K562 (cell line): Measurements from ENCODE around the gene ADAM15. TPM values are rescaled to one million over a fixed set of nuclear protein-coding genes. Genes with fewer than 3 reads are reported as not detected.

Experiments
- BRF2 ChIP-seq: IDR thresholded peaks from 3 replicates; pipeline ENCODE4 v1.6.1; 2011; ENCODE audit warnings: borderline replicate concordance, mild to moderate bottlenecking; ENCODE audit not compliant: insufficient read length, insufficient read depth
- CBFA2T3 ChIP-seq: fragments of 450-650 bp; IDR thresholded peaks from 2 replicates; pipeline ENCODE4 v1.6.1; 2017
- CC2D1A ChIP-seq: fragments of 450-650 bp; IDR thresholded peaks from 2 replicates; pipeline ENCODE4 v1.6.1; 2017; ENCODE audit warnings: mild to moderate bottlenecking
- CLOCK ChIP-seq: fragments of 250-450 bp; sonication (Bioruptor Pico); IDR thresholded peaks from 2 replicates; pipeline ENCODE4 v1.4.0; 2020; ENCODE audit warnings: mild to moderate bottlenecking, moderate library complexity, borderline replicate concordance
- E2F4 ChIP-seq: sonication (generic); formaldehyde crosslinking; IDR thresholded peaks from 2 replicates; pipeline ENCODE4 v1.8.0; 2022; ENCODE audit warnings: mild to moderate bottlenecking, low read depth, missing genetic modification reagents
- ELK1 ChIP-seq: sonication (generic); formaldehyde crosslinking; IDR thresholded peaks from 2 replicates; pipeline ENCODE4 v1.8.1; 2022; ENCODE audit warnings: missing genetic modification reagents
- HOMEZ ChIP-seq: fragments of 250-450 bp; sonication (Bioruptor Pico); IDR thresholded peaks from 2 replicates; pipeline ENCODE4 v1.4.0; 2020; ENCODE audit warnings: mild to moderate bottlenecking, moderate library complexity
- IRF9 ChIP-seq: fragments of 450-650 bp; IDR thresholded peaks from 2 replicates; pipeline ENCODE4 v1.6.1; 2016; ENCODE audit warnings: missing biosample characterization, missing genetic modification characterization
- JUNB ChIP-seq: fragments of 450-650 bp; formaldehyde crosslinking; conservative IDR thresholded peaks from 2 replicates; pipeline ENCODE4 v1.4.0; 2020; ENCODE audit warnings: mild to moderate bottlenecking
- KDM5B ChIP-seq: fragments of 200-600 bp; sonication (generic); IDR thresholded peaks from 2 replicates; pipeline ENCODE4 v1.6.1; 2012; ENCODE audit warnings: low read depth, mild to moderate bottlenecking, moderate library complexity, low read length, control low read depth, inconsistent platforms; ENCODE audit not compliant: insufficient replicate concordance
- LEF1 ChIP-seq: fragments of 450-650 bp; IDR thresholded peaks from 2 replicates; pipeline ENCODE4 v1.6.1; 2016; ENCODE audit warnings: mild to moderate bottlenecking
- NFE2 ChIP-seq: IDR thresholded peaks from 2 replicates; pipeline ENCODE4 v1.6.1; 2014; ENCODE audit warnings: antibody characterized with exemption, low read depth
- POLR2G ChIP-seq: fragments of 200-400 bp; formaldehyde crosslinking; IDR thresholded peaks from 2 replicates; pipeline ENCODE4 v1.6.1; 2017; ENCODE audit warnings: low read depth, mild to moderate bottlenecking, antibody characterized with exemption, low read length, moderate library complexity
- PURB ChIP-seq: sonication (generic); formaldehyde crosslinking; IDR thresholded peaks from 2 replicates; pipeline ENCODE4 v1.9.0; 2021; ENCODE audit warnings: low read depth, mild to moderate bottlenecking, missing genetic modification reagents
- SMAD1 ChIP-seq: fragments of 150-350 bp; IDR thresholded peaks from 2 replicates; pipeline ENCODE4 v1.6.1; 2014; ENCODE audit warnings: low read length, low read depth; ENCODE audit not compliant: partially characterized antibody
- SREBF2 ChIP-seq: sonication (generic); formaldehyde crosslinking; IDR thresholded peaks from 2 replicates; pipeline ENCODE4 v1.4.0; 2020; ENCODE audit warnings: mild to moderate bottlenecking, missing genetic modification reagents
- SUPT5H ChIP-seq: fragments of 450-650 bp; IDR thresholded peaks from 2 replicates; pipeline ENCODE4 v1.6.1; 2016
- ZBTB1 ChIP-seq: sonication (generic); formaldehyde crosslinking; IDR thresholded peaks from 2 replicates; pipeline ENCODE4 v1.8.1; 2023; ENCODE audit warnings: missing genetic modification reagents, low read depth, mild to moderate bottlenecking, borderline replicate concordance
- ZNF311 ChIP-seq: fragments of 250-450 bp; sonication (Bioruptor Pico); IDR thresholded peaks from 2 replicates; pipeline ENCODE4 v1.4.0; 2020; ENCODE audit warnings: mild to moderate bottlenecking, moderate library complexity
- ZNF57 ChIP-seq: fragments of 450-650 bp; formaldehyde crosslinking; IDR thresholded peaks from 2 replicates; pipeline ENCODE4 v1.4.0; 2020; ENCODE audit warnings: mild to moderate bottlenecking, moderate library complexity
- polyA plus RNA-seq, 8 experiments: library from polyadenylated mRNA; depleted of rRNA in 4 of 8; stranded (reverse) in 5 of 8; unstranded in 3 of 8; fragments of >200 nt; fragmentation: Nextera tagmentation in 2 of 8; fragmentation: Illumina TruSeq in 1 of 8; extraction: Ambion mirVana in 2 of 8; extraction: Trizol in 1 of 8; gene quantifications; 2 replicates each; pipeline versions ENCODE4 v1.2.1 to v1.2.3, GENCODE V29; 2011 to 2014; ENCODE audit warnings: inconsistent platforms in 1 of 8, missing spikeins in 1 of 8
- total RNA-seq, 7 experiments: library from RNA; depleted of rRNA in 6 of 7; stranded (reverse); fragments of >200 nt in 6 of 7; fragmentation: Illumina TruSeq in 2 of 7; extraction: Trizol in 2 of 7; gene quantifications; 2 replicates each; pipeline versions ENCODE4 v1.2.1 to v1.2.3, GENCODE V29; 2011 to 2021; ENCODE audit warnings: low replicate concordance in 1 of 7

ADAM15 gene
- total and polyA plus RNA-seq, 9 of the 15 experiments (the other 6 are each of a cell fraction or from before 2014, with no cell fraction given), result 0.69 to 72.3 (median 32.8) TPM

GRCh38 chr1:155084722-155085503, 33.8 kb downstream of the ADAM15 start (continued):
- TF ChIP-seq LEF1, result no peak
- TF ChIP-seq PURB, result no peak
- no peak for TF ChIP-seq IRF9
- no peak for TF ChIP-seq SREBF2 (CRISPR knock-in tag)
- peak; percentile 95 for TF ChIP-seq CC2D1A
- no peak for TF ChIP-seq CBFA2T3
- TF ChIP-seq SUPT5H, result no peak
- no peak for TF ChIP-seq JUNB
- TF ChIP-seq ZBTB1 (CRISPR knock-in tag), result peak; percentile 48; the same call in 1 of the 2 replicates
- no peak for TF ChIP-seq NFE2
- TF ChIP-seq E2F4 (CRISPR knock-in tag), result no peak
- TF ChIP-seq KDM5B, result peak; percentile 16
- TF ChIP-seq POLR2G, result peak; percentile 76
- no peak for TF ChIP-seq ZNF311 (CRISPR knock-in tag)
- no peak for TF ChIP-seq SMAD1
- no peak for TF ChIP-seq ELK1
- no peak for TF ChIP-seq ZNF57 (CRISPR knock-in tag)
- no peak for TF ChIP-seq CLOCK (CRISPR knock-in tag)
- TF ChIP-seq HOMEZ (CRISPR knock-in tag), result no peak
- no peak for TF ChIP-seq BRF2
